Fibroblast of gingiva (primary cell): ENCODE data around the gene DNAH6.
A peak's percentile ranks its signal among the peaks of the same experiment; 100 is the strongest.

ENCODE experiments used
- DNase-seq: peaks from one replicate; pipeline ENCODE4 v3.0.0-alpha.2; 2011; ENCODE audit warnings: low read depth

Gene DNAH6, protein sequence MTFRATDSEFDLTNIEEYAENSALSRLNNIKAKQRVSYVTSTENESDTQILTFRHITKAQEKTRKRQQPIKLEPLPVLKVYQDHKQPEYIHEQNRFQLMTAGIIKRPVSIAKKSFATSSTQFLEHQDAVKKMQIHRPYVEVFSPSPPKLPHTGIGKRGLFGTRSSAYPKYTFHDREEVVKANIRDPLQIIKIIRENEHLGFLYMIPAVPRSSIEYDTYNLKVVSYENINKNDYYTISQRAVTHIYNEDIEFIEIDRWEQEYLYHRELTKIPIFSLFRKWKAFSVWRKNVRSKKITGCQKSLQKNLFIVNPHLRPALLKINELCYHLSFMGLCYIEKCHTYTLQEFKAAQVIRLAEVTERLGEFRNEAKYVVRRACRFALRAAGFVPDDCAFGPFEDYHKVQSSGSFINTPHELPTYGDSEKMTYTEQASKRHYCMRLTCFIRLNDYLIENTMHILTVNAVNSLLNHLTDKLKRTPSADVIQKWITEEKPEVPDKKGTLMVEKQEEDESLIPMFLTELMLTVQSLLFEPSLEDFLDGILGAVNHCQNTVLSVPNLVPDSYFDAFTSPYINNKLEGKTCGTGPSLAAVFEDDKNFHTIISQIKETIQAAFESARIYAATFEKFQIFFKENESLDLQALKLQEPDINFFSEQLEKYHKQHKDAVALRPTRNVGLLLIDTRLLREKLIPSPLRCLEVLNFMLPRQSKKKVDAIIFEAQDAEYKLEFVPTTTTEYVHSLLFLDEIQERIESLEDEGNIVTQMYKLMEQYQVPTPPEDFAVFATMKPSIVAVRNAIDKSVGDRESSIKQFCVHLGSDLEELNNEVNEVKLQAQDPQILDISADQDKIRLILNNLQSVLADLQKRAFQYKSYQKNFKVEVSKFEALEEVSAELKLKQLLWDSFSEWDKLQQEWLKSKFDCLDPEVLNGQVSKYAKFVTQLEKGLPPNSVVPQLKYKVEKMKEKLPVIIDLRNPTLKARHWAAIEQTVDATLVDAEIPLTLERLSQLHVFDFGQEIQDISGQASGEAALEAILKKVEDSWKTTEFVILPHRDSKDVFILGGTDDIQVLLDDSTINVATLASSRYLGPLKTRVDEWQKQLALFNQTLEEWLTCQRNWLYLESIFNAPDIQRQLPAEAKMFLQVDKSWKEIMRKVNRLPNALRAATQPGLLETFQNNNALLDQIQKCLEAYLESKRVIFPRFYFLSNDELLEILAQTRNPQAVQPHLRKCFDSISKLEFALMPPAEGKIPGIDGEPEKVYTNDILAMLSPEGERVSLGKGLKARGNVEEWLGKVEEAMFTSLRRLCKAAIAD (N-terminal part only)

DNA sequence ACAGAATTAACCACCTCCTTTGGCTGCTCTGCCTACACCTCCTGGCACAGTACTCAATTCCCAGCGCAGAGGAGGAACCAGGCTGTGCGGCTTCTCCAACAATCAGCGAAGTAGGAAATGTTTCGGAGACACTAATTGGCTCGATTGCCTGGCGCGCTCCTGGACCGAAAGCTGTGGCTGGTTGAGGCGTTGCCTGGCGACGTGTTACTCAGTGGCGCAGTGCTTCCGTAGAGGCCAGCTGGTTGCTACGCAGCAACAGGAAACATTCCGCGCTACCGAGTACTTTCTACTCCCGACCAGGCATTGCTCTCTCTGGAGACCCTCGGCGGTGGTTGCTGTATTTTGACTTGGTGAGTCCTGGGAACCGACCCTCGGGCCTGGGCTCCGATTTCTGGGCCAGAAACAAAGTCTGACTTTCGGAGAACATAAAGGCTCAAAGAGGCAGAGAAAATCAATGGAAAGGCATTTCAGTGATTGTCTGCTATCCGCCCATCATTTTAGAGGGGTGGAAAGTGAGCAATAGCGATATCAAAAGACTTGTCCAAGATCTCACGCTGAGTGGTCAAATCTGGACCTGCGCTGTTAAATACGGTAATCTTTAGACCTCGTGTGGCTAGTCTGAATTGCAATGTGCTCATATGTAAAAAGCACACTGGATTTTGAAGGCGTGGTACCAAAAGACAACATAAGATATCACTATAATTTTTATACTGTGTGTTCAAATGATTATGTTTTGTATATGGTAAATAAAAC is at the start of gene DNAH6:
Gene DNAH6 (plus strand): TSS at position 265 of the 753 bp plus-strand sequence. CDS start 1,329 bp downstream, outside the sequence.
- peak; percentile 95 for DNase-seq

DNA sequence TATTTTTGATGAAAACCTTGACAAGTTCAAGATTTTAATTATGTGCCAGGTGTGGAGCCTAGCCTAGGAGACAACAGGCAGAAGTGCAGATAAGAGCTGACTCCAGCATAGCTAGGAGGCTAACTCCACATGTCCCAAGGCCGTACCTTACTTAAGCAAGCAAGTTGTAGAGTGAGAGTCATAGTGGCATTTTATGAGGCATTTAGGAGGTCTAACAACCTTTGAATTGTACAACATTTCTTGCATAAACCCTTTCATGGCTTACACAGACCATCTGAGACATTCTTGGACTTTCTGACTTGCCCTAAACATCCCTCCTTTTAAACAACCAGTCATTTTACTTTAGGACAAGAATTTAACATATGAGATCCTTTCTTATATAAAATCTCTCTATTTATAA is 48.9 kb upstream of the DNAH6 start:
- no peak for DNase-seq

DNA sequence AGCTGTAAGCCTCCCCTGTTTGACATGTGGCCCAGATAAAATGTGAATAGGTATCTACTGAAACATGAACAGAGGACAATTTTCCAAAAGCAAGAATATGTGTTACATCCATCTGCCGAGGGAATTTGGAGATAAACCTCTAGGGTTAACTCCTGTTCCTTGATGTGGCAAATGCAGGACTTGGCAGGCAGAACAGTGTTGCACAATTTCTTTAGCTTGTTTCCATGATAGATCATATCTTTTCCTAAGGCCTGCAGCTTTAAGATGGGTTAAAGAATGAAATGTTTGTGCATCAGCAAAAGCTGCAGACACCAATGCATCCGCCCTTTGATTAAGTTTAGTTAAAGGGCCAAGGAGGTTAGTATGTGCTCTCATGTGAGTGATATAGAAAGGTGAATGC is 43.9 kb upstream of the DNAH6 start:
- peak; percentile 58 for DNase-seq

DNA sequence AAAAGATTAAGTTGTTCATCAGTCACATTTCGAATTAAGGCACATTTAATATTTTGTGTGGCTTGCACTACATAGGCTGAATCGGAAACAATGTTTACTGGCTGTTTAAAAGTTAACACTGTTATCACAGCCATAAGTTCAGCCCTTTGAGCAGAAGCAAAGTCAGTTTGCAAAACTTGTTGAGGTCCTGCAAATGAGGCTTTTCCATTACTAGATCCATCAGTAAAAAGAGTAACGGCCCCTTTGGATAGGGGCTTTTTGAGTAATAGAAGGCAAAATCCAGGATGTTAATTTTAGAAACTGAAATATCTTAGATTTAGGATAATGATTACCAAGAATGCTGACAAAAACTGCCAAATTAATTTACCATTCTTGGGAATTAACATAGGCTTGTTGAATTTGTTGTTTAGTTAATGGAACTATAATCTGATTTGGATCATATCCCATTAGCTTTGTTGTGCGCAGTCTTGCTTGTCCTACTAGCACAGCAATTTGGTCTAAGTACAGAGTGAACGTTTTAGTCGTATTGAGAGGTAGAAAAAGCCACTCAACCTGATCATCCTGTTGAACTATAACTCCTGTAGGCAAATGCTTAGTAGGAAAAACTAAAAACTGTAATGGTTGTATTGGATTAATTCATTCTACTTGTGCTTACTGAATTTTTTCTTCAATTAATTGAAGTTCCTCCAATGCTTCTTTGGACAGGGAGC is 43.3 kb upstream of the DNAH6 start:
- no peak for DNase-seq

DNA sequence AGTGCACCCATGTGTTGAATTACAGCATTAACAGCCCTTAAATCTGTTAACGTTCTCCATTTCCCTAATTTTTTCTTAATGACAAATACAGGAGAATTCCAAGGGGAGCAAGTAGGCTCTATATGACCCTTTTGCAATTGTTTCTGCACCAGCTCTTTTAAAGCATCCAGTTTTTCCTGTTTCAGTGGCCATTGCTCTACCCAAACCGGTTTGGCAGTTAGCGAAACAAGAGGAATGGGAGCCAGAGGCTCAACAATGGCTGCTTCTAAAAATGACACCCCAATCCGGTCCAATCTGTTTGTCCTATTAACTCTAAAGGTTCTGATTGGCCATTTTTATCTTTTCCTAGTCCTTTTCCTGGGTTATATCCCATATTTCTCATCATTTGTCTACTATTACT is 42.1 kb upstream of the DNAH6 start:
- no peak for DNase-seq

DNA sequence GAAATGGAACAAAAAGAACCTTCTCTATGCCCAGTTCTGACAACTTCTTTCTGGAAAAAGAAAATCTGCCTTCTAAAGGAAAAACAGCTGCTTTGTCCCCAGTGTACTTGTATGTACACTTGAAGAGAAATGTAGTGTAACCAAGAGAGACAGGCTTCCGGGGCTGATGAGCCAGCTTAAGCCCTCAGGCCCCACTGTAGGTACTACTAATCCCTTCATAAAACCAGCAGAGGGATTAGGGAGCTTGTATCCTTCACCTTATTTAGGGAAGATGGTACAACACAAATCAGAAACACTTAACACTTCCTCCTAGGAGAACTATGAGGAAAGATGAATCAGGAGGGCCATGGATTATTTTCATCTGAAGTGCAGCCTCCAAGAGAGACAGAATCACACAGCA is 38.4 kb upstream of the DNAH6 start:
- DNase-seq = no peak

DNA sequence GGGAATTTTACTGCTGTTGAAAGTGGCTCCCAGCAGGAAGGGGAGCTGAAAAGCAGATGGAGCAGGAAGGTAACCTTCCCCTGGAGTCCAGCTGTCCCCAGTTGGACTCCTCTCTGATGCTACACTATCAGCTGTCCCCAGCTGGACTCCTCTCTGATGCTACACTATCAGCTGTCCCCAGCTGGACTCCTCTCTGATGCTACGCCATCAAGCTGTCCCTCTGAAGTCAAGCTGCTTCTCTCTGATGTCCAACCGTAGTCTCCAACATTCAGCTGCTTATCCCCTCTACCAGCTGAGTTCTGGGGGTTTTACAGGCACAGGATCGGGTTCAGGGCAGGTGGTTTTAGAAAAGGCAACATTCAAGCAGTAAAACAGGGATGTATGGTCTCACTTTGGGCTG is 37.4 kb upstream of the DNAH6 start:
- no peak for DNase-seq

DNA sequence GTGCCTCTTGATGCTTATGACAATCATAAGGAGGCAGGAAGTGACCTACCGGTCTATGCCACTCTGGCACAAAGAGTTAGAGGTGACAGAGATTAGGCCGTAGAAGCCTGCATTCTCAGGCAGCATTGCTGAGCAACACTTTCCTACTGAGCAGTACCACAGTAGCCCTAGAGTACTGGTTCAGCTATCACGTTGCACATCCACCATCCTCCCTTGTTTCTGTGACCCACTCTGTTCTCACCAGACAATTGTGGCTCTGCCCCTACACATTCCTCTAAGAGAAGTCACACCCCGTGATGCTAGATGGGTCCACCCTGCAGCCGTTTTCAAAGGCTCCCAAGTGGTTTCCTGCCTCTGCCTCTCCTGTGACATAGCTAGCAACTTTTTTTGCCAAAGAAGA is 34.6 kb upstream of the DNAH6 start:
- peak; percentile 31 for DNase-seq

DNA sequence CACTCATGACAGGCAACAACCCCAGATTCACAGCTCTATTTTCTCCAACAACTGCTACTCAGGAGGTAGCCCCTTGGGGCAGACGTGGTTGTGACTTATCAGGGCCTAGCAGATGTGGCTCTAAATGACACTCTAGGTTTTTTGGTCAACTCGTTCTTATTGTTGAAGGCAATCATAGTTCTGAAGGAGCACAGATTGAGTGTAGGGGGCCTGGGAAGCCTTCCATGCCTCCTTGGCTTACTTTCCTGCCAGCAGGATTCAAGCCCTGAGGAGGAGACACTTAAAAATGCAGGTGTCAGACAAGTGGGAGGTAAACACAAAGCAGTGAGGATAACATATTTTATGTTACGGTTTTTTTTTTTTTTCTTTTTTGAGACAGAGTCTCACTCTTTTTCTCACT is 33.7 kb upstream of the DNAH6 start:
- DNase-seq = no peak

DNA sequence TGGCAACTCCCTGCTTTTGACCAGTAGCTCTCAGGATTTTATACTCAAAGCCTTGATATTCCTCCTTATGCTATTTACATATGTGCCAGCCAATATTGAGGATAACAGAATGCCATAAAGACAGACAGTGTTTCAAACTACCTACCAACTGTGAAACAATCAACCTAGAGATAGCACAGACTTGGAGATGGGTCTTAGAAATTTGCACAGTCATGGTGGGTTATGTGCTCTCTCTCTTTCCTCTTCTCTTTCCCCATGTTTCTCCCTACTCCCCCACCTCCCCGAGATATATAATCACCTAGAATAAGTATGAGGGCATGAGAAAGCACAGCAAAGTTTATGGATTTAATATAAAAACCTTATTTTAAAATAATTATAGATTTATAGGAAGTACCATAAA is 33.0 kb upstream of the DNAH6 start:
- no peak for DNase-seq

DNA sequence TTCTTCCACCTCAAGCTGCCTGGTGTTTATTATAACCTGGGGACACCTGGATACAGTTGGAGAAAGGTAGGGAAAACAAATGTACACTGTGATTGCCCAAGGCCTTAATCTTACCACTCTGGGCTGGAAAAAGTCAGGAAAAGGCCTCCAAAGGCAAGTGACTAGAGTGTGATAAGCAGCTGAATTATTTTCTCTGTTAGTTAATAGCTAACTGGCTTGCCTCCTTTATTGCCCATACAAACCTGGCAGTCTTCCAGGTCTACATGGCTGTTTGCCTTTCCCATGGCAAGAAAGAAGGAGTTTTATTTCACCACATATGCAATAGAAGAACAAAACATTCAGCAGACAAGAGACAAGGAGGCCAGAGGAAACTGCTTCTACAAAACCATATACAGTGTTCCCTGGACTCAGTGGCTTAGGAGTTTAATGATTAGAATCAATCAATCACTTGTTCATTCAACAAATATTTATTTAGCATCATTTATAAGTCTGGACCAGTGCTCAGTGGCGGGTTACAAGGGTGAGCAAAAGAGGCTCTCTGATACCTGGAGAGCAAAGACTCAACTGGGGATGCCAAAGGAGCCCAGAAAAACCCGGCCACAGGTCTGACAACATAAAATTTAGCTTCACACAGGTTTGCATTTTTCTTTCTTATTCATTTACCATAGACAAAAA is 29.7 kb upstream of the DNAH6 start:
- DNase-seq = peak; percentile 68

DNA sequence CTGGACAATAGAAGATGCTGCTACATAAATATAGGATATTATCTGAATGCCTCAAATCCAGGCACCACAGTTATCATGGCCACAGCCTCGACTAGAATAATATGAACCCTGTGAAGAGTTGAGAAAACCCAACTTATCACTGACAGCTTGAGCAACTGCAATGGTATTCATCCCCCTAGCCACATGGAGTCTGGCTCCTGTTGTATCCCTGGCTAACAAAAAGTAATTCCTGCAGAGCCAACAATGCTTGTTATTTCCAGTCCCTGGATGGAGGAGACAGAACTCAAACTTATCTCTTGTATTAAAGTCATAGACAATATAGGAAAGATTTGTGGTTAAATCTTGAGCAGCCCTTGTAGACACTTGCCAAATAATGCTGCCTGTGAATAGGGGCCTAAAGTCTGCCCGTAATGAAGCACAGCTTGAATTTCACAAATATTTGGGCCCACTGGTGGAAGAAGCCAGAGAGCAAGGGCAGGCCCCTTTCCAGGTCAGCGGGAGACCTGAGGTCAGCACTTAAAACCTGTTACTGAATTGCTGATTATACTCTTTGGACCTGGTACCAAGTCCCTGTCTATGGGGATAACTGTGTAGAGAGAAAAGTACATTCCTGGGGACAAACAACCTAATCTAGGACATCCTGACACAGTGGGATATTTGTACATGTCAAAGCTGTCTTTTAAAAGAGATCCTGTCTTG is 28.9 kb upstream of the DNAH6 start:
- DNase-seq = no peak

DNA sequence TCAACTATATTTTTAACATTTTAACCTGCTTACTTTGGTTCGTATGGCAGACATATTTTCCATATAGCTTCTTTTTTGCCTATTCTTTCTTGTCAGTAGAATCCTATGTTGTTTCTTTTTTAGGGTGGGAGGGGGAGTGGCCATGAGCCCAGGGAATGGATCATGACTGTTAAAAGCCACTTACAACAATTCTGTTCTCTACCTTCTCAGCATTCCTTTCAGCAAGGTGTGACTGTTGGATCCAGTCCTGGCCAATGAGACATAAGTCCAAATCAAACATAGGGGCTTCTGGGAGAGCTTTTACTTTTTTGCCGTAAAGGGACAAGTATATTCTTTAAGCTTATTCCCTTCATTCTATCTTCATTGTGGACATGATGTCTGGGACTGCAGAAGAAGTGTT is 25.0 kb upstream of the DNAH6 start:
- DNase-seq = no peak

DNA sequence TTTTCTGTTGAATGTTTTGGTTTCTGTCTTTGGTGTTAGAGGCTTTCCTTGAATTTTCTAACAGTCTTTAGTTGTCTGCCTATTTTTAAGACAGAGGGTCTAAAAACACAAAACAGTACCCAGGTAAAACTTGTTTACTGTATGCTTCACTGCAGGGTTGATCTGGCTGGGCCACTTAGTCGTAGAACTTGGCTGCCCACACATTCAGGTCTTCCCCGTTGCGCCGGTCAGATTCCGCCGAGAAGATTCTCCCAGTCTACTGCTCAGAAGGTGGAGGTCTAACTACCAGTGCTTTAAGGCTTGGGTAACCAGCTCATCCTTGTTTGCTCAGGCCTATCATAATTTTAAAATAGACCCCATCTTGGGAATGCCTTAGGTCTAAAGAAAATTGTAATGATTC is 24.6 kb upstream of the DNAH6 start:
- no peak for DNase-seq

DNA sequence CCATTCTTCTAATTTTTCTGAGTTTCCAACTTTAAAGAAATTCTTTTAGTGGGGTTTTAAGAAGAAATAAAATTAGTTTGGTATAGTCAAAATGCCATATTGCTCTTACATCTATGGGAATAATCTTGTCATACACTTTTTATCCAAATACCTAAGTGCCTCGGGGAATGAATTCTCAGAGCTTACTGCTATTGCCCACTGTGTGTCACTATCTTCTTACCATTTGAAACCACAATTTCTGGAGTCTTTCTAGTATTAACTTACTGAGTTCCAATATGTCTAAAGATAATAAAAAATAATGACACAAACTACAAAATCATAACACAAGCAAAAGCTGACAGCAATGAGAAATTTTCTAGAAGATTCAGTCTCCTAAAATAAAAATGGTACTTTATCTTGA is 23.7 kb upstream of the DNAH6 start:
- no peak for DNase-seq

DNA sequence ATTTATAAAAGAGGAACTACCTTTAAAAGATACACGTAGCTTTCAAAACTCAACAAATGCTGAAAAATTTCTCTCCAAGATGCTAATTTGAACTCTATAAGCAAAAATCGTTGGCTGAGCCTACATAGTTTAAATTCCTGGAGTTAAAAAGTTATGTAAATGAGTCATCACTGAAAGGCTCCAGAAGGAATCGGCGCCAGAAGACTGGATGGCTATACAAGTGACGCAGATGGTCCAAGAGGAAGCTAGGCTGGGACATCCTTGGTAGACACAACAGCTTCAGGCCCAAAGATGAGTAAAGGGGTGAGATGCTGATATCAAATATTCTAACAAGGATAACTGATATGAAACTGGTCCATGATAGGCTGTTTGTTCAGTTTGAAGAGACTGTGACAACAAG is 22.8 kb upstream of the DNAH6 start:
- DNase-seq = peak; percentile 82

DNA sequence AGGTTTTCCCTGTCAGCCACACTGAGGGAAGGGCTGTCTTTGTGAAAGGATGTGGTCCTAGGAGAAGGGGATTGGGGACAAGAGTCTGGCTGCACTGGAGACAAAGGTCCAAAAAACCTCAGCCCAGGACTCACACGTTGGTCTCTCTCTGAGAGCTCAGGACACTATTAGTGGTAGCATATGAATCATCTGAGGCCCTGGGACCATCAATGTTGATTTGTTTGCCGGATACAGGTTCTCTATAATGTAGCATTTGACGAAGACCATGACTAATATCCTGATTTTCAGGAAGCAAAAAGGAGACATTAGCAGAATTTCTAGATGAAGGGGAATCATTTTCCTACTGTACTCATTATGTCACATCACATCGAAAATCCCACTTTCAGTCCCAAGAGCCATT is 22.2 kb upstream of the DNAH6 start:
- DNase-seq = no peak

DNA sequence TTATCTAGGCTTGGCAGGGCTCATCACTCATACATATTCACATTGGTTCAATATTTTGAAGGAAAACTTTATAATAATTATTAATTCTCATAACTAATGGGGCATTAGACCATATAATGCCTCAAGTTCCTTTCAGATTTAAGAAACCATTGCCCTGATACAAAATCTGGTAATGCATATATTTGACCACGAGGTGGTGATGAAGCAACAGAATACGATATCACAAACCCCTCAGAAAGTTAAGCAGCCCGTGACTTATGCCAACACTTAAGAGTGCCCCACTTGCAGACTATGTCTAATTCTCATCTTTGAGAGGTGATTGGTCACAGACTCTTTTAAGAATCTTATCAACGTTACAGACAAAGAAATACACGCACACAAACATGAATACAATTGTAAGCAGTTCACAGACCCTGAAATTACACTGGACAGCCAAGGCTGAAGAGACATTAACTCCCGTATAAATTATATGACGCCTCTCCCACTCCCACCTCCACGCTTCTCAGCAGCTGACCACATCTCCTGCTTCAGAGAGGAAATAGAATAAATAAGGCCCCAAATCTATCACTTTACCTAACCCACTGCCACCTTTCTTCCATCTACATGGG is 20.7 kb upstream of the DNAH6 start:
- DNase-seq = peak; percentile 61

DNA sequence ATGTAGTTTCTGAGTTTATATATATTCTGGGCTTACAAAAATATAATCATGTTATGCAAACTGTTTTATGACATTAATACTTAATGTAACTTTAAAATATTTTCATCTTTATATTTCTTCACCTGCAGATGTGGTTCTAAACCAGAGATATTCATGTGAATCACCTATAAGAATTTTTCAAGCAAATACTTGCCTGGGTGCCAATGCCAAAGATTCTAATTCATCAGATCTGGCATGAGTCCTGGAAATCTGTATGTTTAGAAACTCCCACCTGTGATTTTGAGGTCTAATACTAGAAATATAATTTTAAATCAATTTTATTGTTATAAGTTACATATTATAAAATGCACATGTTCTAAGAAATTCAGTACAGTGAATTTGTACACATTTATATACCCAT is 19.9 kb upstream of the DNAH6 start:
- DNase-seq = no peak
